GM21576 (cell line): ENCODE data around the gene WDR86.

Experiments
- ATAC-seq: cut with Tn5 transposase; IDR thresholded peaks from one replicate; pipeline ENCODE4 v1.9.1; 2021; ENCODE audit warnings: mild to moderate bottlenecking, moderate library complexity; ENCODE audit not compliant: unreplicated experiment

The WDR86 gene

DNA sequence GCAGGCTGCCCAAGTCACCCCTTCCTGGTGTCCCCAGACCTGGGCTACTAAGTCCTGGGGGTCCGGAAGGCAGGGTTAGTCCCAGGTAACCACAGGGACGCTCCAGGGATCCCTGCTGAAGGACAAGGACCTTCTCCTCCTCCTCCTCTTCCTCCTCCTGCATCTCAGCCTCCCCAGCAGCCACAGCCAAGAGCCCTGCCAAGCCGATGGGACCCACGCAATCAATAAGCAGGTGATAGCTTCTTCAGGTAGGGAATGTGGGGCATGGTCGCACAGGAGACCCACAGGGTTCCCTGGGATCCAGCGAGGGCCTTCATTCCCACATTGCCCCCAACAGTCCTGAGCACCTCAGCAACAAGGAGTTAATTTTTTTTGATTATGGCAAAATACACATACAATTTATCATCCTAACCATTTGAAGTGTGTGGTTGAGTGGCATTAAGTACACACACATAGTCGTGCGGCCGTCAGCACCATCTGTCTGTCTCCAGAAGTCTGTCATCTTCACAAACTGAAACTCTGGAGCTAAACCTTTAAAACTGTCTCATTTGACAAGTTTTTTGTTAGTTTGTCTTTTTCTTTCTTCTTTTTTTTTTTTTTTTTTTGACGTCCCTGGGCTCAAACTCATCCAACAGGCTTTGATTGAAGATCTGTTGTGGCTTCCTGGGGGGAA lies 18.0 kb upstream of the WDR86 start:
- no peak for ATAC-seq

DNA sequence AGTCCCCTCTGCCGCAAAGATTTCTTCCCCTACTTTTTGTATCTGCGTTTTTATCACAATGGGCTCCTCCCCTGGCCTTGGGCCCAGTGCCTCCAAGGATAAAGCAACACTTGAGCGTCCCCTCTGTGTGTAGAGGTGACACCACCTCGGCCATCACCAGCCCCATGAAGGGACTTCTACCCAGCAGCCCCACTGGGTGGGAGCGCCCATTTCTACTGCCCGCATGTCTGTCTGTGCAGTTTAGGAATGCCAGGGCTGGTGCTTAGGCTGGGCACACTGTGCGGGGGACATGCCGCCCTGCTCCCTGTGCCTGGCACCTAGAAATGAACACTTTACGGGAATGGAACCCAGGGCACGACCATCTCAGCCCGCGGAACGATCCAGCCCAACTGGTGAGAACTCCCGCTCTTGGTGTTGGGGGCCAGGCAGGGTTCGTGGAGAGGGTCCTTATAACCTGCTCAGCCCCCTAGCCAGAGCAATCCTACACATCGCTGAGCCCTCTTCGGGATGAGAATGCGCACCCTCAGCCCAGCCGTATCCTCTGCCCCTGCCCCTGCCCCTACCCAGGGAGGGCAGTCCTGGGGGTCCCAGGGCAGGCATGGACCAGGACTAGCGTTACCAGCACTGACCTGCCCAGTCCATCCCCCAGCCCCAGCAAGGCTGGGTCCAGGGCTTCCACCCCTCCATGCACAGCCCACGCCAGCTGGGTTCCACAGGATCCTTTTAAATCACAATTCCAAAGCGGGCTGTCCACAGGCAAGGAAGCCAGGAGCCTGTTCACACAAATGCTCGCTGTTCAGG lies 17.3 kb upstream of the WDR86 start:
- ATAC-seq: no peak

DNA sequence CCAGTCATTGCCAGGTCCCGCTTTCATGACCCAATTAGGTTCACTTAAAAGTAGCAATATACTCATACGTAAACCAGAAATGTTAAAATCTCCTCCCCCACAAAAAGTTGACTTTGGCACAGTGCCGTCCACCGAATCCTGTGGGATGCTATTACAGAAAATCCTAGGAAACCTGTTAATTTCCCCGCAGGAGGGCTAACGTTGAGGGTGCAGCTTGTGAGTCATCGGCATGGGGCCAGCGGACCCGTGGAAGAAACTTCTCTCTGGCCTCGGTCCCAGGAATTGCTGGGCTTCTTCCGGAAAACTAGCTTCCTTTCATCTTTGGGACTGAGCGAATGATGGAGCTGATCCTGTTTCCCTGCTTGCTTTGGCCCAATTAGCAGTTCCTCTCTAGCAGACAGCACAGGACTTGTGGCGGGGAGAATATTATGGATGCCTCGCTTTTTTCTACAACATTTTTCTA lies 16.6 kb upstream of the WDR86 start:
- no peak for ATAC-seq

- ATAC-seq: no peak
Observed at GRCh38 chr7:151425670-151426440, 16.0 kb upstream of the WDR86 start.

DNA sequence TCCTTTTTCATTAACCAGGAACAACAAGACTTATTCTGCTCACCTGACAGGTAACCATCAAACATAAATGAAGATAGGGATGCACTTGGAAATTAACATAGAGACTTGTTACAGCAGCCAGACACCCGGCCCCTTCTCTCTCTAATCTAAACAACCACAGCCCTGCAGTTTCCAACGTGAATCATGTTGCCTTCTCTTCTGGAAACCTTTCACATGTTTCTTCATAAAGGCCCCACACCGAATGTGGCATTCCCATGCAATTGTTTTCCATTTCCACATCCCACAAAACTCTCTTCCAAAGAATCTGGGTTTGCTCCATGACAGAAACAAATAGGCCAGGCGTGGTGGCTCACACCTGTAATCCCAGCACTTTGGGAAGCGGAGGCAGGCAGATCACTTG lies 15.0 kb upstream of the WDR86 start:
- no peak for ATAC-seq

GRCh38 chr7:151423936-151424335 lies 14.1 kb upstream of the WDR86 start:
- no peak for ATAC-seq

DNA sequence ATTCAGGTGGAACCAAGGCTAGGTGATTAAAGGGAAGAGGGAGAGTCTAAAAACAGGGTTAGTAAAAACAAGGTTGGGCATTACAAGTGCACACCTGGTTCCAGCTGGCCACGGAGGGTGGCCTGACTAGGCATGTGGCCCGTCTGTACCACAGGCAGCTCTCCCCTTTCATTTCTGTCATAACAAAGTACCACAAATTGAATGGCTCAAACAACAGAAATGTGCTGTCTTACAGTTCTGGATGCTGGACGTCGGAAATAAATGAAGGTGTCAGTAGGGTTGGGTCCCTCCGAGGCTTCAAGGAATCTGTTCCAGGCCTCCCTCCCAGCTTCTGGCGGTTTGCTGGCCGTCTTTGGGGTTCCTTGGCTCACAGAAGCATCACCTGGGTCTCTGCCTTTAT lies 13.4 kb upstream of the WDR86 start:
- no peak for ATAC-seq

DNA sequence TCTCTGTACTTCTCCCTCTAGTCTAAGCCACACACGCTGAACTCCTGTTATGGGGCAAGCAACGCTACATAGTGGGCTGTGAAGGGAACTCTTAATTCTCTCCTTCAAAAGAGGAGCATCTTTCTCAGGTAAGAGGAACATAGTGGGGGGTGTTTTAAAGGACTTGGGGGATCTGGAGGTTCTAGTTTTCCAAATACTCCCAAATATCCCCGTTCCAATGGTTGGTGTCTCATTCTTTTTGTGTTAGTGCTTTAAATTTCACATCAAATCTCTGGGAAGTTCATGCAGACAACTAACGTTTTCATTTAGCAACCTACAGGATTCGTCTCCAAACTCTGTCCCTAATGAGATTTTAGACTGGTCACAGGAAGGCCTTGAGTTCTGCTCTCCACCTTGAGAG lies 12.4 kb upstream of the WDR86 start:
- no peak for ATAC-seq

DNA sequence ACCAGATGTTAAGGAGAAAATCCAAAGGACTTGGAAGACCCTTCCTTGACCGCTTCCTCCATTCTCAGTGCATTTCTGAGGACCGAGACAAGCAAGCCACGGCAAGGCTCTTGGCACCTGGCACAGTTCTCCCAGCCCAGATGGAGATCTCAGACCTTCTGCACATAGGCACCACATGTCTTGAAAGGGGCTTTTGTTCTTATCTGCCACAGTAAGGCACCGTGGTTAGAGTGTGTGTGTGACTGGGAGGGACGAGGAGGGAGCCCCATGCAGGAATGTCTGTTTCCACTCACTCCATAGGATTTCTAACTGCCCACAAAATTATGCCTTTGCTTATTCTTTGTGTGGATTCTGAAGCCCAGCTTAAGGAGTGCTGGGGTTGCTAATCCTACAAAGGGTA lies 10.3 kb upstream of the WDR86 start:
- no peak for ATAC-seq

- ATAC-seq: no peak
Observed at GRCh38 chr7:151416941-151417315, 7.1 kb upstream of the WDR86 start.

DNA sequence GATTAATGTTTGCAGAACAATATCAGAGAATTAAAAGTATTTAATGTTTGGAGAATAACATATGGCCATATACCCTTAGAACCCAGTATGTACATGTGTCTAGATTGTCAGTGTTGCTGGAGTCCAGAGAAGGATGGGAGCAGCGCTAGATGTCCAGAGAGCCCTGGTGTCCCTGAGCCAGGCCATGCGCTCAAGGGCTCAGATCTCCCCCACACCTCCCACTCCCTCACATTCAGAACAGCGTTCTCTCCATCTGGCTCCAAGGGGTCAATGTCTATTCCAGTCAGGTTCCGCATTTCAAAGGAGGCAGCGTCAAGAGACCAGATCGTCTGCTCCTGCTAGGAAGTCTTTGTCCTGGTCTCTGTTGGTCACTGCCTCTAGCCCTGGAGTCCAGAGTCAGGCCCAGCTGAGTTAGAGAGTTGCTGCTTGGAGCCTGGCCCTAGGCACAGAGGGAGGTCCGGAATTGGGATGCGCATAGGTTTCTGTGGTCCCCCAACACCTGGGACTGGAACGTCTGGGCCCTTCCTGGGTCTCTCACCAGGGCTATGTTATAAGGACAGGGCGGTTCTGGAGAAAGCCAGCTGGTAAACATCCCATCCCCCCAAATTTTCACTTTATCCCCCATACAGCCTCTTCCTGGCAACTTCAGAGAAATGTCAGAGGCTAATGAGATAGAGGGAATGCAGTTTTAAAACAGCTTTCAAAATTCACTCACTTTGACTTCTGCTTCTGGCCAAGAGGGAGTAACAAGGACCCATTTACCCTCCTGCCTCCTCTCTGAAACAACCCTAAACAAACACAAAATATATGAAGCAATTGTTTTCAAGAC lies 6.5 kb upstream of the WDR86 start:
- ATAC-seq: no peak

GRCh38 chr7:151415375-151416105 lies 5.7 kb upstream of the WDR86 start:
- no peak for ATAC-seq

DNA sequence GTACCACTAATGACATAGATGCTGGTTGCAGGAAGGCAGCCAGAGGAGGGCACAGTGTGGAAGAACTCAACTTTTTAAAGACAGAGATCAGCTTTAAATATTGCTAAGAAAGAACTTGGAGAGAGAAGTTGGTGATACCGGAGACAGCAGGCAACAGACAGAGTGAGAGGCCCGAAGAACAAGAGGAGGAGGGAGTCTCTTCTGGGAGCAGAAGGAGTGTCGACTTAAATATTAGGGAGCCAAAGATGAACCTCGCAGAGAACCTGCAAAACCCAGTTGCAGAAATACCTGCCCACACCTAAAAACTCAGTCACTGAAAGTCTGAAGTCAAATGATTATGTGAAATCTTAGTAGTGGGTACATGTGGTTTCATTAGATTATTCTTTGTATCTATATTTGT lies 3.4 kb upstream of the WDR86 start:
- ATAC-seq: no peak

GRCh38 chr7:151412318-151412717 lies 2.5 kb upstream of the WDR86 start:
- no peak for ATAC-seq

- ATAC-seq: no peak
Observed at GRCh38 chr7:151411551-151411950, 1.7 kb upstream of the WDR86 start.

GRCh38 chr7:151410405-151411390 lies 860 bp upstream of the WDR86 start:
- ATAC-seq: no peak

GRCh38 chr7:151408839-151409666 lies 785 bp downstream of the WDR86 start:
- no peak for ATAC-seq

GRCh38 chr7:151408498-151408838 lies 1.4 kb downstream of the WDR86 start:
- no peak for ATAC-seq
